GM21529 (cell line): Measurements from ENCODE around the gene CLEC4F.

Source experiments
- ATAC-seq: cut with Tn5 transposase; IDR thresholded peaks from one replicate; pipeline ENCODE4 v1.9.1; 2021; ENCODE audit not compliant: unreplicated experiment

The CLEC4F gene

GRCh38 chr2:70820499-70820898 is at the start of gene CLEC4F:
CLEC4F (minus strand) TSS chr2:70820599; CDS start chr2:70820523, 76 bp downstream.
- no peak for ATAC-seq

GRCh38 chr2:70868970-70869369 is 48.6 kb upstream of the CLEC4F start:
- ATAC-seq, result no peak

- ATAC-seq, result peak; percentile 53
Measured at GRCh38 chr2:70861777-70862625, 41.6 kb upstream of the CLEC4F start.

- no peak for ATAC-seq
Measured at GRCh38 chr2:70855667-70856066, 35.3 kb upstream of the CLEC4F start.

- no peak for ATAC-seq
Measured at GRCh38 chr2:70854411-70854810, 34.0 kb upstream of the CLEC4F start.

- ATAC-seq, result no peak
Measured at GRCh38 chr2:70852824-70853223, 32.4 kb upstream of the CLEC4F start.

GRCh38 chr2:70851704-70852103 is 31.3 kb upstream of the CLEC4F start:
- peak; percentile 82 for ATAC-seq

GRCh38 chr2:70850925-70851324 is 30.5 kb upstream of the CLEC4F start:
- no peak for ATAC-seq

GRCh38 chr2:70842401-70842800 is 22.0 kb upstream of the CLEC4F start:
- no peak for ATAC-seq

- ATAC-seq, result no peak
Measured at GRCh38 chr2:70837980-70838925, 17.9 kb upstream of the CLEC4F start.

- no peak for ATAC-seq
Measured at GRCh38 chr2:70835643-70836042, 15.2 kb upstream of the CLEC4F start, which contains the start of gene CD207. CD207 (minus strand) TSS chr2:70835816; CDS start chr2:70835776, 40 bp downstream.

GRCh38 chr2:70834881-70835280 is 14.5 kb upstream of the CLEC4F start:
- no peak for ATAC-seq

GRCh38 chr2:70834106-70834505 is 13.7 kb upstream of the CLEC4F start:
- no peak for ATAC-seq

GRCh38 chr2:70833246-70833645 is 12.8 kb upstream of the CLEC4F start:
- ATAC-seq, result no peak

- no peak for ATAC-seq
Measured at GRCh38 chr2:70832386-70832785, 12.0 kb upstream of the CLEC4F start.

- ATAC-seq, result no peak
Measured at GRCh38 chr2:70831861-70832260, 11.5 kb upstream of the CLEC4F start.

- no peak for ATAC-seq
Measured at GRCh38 chr2:70830366-70830765, 10.0 kb upstream of the CLEC4F start.

GRCh38 chr2:70829916-70830315 is 9.5 kb upstream of the CLEC4F start:
- ATAC-seq, result no peak

GRCh38 chr2:70828914-70829824 is 8.8 kb upstream of the CLEC4F start:
- ATAC-seq, result no peak

- no peak for ATAC-seq
Measured at GRCh38 chr2:70828115-70828514, 7.7 kb upstream of the CLEC4F start.

- ATAC-seq, result no peak
Measured at GRCh38 chr2:70827388-70827787, 7.0 kb upstream of the CLEC4F start.
